PC-9 (cell line): Measurements from ENCODE around the gene KCNAB2. TPM values are rescaled to one million over a fixed set of nuclear protein-coding genes. Genes with fewer than 3 reads are reported as not detected.

ENCODE experiments used
- BruUV-seq: library from RNA; stranded (reverse); fragments of 400-500 nt; replicated peaks from 2 replicates; lab custom pipeline; 2021; lab: Mats Ljungman, UMichigan
- CTCF ChIA-PET: fragments of 300-600 bp; sonication (Branson Sonifier 250); formaldehyde crosslinking; loops from one replicate; lab custom pipeline; 2022; ENCODE audit warnings: antibody characterized with exemption; lab: Charles Lee
- POLR2A ChIA-PET: fragments of 300-600 bp; sonication (Branson Sonifier 250); formaldehyde crosslinking; loops from one replicate; lab custom pipeline; 2022; ENCODE audit warnings: antibody characterized with exemption; ENCODE audit not compliant: unreplicated experiment; lab: Charles Lee
- DNase-seq, 2 experiments: peaks; one replicate each; pipeline versions ENCODE4 v3.0.0 to v3.0.0-alpha.2; 2015 to 2022; ENCODE audit warnings: mixed read lengths in 1 of 2
- H2AFZ ChIP-seq: fragments of 200-600 bp; sonication (generic); 2 replicates; pipeline ENCODE4 v1.8.1; 2017; ENCODE audit warnings: antibody characterized with exemption
- H3F3A ChIP-seq: fragments of 200-600 bp; sonication (generic); 2 replicates; pipeline ENCODE4 v1.8.1; 2017; ENCODE audit warnings: antibody characterized with exemption, mild to moderate bottlenecking, low read depth; ENCODE audit not compliant: insufficient read depth
- H3K27ac ChIP-seq: fragments of 200-600 bp; sonication (generic); 2 replicates; pipeline ENCODE4 v1.6.1; 2016; ENCODE audit warnings: mixed run types
- H3K27me3 ChIP-seq: fragments of 200-600 bp; sonication (generic); 2 replicates; pipeline ENCODE4 v1.6.1; 2016; ENCODE audit warnings: low read depth, mixed run types; ENCODE audit not compliant: insufficient read depth
- H3K36me3 ChIP-seq: fragments of 200-600 bp; sonication (generic); 2 replicates; pipeline ENCODE4 v1.6.1; 2016; ENCODE audit warnings: low read depth, mixed run types
- H3K4me1 ChIP-seq: fragments of 200-600 bp; sonication (generic); replicated peaks from 2 replicates; pipeline ENCODE4 v1.6.1; 2016; ENCODE audit warnings: mixed run types; ENCODE audit not compliant: insufficient read depth
- H3K4me2 ChIP-seq: fragments of 200-600 bp; sonication (generic); 2 replicates; pipeline ENCODE4 v1.6.1; 2017; ENCODE audit warnings: mixed run types
- H3K4me3 ChIP-seq: fragments of 200-600 bp; sonication (generic); 2 replicates; pipeline ENCODE4 v1.6.1; 2016; ENCODE audit warnings: mixed run types
- H3K79me2 ChIP-seq: fragments of 200-600 bp; sonication (generic); 2 replicates; pipeline ENCODE4 v1.6.1; 2017; ENCODE audit warnings: low read depth, mixed run types
- H3K9me2 ChIP-seq: fragments of 200-600 bp; sonication (generic); 2 replicates; pipeline ENCODE4 v1.8.1; 2017; ENCODE audit warnings: mild to moderate bottlenecking; ENCODE audit not compliant: insufficient read depth
- H3K9me3 ChIP-seq: fragments of 200-600 bp; sonication (generic); 2 replicates; pipeline ENCODE4 v1.8.1; 2016; ENCODE audit warnings: low read depth; ENCODE audit not compliant: insufficient read depth
- H4K20me1 ChIP-seq: fragments of 200-600 bp; sonication (generic); 2 replicates; pipeline ENCODE4 v1.8.1; 2017; ENCODE audit not compliant: insufficient read depth
- CTCF ChIP-seq: fragments of 200-600 bp; sonication (generic); conservative IDR thresholded peaks from 2 replicates; pipeline ENCODE4 v1.6.1; 2017; ENCODE audit warnings: mixed run types, antibody characterized with exemption, mild to moderate bottlenecking, moderate library complexity
- EZH2 ChIP-seq: fragments of 200-600 bp; sonication (generic); IDR thresholded peaks from 2 replicates; pipeline ENCODE4 v1.8.0; 2017; ENCODE audit warnings: antibody characterized with exemption, low read depth
- intact Hi-C: fragments of 100-400 bp; cut with micrococcal nuclease; formaldehyde crosslinking; loops from one replicate; pipeline ENCODE4 v1.10.0; 2022; ENCODE audit not compliant: unreplicated experiment
- total RNA-seq: library from RNA; stranded (reverse); gene quantifications from 2 replicates; pipeline ENCODE4 v1.2.3, GENCODE V29; 2021

Gene KCNAB2
- total RNA-seq, 1 experiment from 2014 or later = 19.6 TPM

- Histone ChIP-seq H3K4me2 (no peak overlapping the region), H3K4me3 (no peak overlapping the region), H4K20me1 (no peaks in the 10 kb centered on the region), H3K27ac (no peak overlapping the region), H3K4me1 (no peaks in the 10 kb centered on the region), H3K27me3 (peaks cover 6% of the 10 kb centered on the region; the same call in 1 of the 2 replicates), H3K79me2 (no peaks in the 10 kb centered on the region), H3K9me3 (no peaks in the 10 kb centered on the region), H3K9me2 (no peaks in the 10 kb centered on the region), H3F3A (no peaks in the 10 kb centered on the region), H2AFZ (no peak overlapping the region), H3K36me3 (no peaks in the 10 kb centered on the region)
- POLR2A ChIA-PET = no interaction called here
- DNase-seq = no peak
- intact Hi-C loops = no loop called here
- CTCF ChIA-PET = no interaction called here
- BruUV-seq = no TSS peak
- TF ChIP-seq EZH2 = no peak
- no peak for TF ChIP-seq CTCF
Observed at GRCh38 chr1:6086762-6087376, 41.2 kb downstream of the KCNAB2 start.

- H3K4me1 ChIP-seq = no peaks in the 10 kb centered on the region
- BruUV-seq = no TSS peak
- ChIA-PET CTCF (no interaction called here), POLR2A (no interaction called here)
- no peak overlapping the region for H3K4me2 ChIP-seq
- TF ChIP-seq CTCF (no peak), EZH2 (no peak)
- H3K4me3 ChIP-seq = no peak overlapping the region
- no peaks in the 10 kb centered on the region for H3K79me2 ChIP-seq
- H3K36me3 ChIP-seq = no peaks in the 10 kb centered on the region
- H2AFZ ChIP-seq = no peak overlapping the region
- no peak overlapping the region for H3K27ac ChIP-seq
- no peaks in the 10 kb centered on the region for H3K9me3 ChIP-seq
- DNase-seq = no peak
- peaks cover 6% of the 10 kb centered on the region; the same call in 1 of the 2 replicates for H3K27me3 ChIP-seq
- H4K20me1 ChIP-seq = no peaks in the 10 kb centered on the region
- intact Hi-C loops = no loop called here
- H3F3A ChIP-seq = no peaks in the 10 kb centered on the region
- no peaks in the 10 kb centered on the region for H3K9me2 ChIP-seq
Observed at GRCh38 chr1:6087377-6087772, 41.7 kb downstream of the KCNAB2 start.

GRCh38 chr1:6087958-6088357, 42.3 kb downstream of the KCNAB2 start:
- Histone ChIP-seq H3K4me2 (no peak overlapping the region), H3K36me3 (no peaks in the 10 kb centered on the region), H3K9me3 (no peaks in the 10 kb centered on the region), H3K4me3 (no peak overlapping the region), H3K27ac (no peak overlapping the region), H3K79me2 (no peaks in the 10 kb centered on the region), H2AFZ (no peak overlapping the region), H3K9me2 (no peaks in the 10 kb centered on the region), H3K27me3 (peaks cover 6% of the 10 kb centered on the region; the same call in 1 of the 2 replicates), H3F3A (no peaks in the 10 kb centered on the region), H3K4me1 (no peaks in the 10 kb centered on the region), H4K20me1 (no peaks in the 10 kb centered on the region)
- intact Hi-C loops = no loop called here
- CTCF ChIA-PET = no interaction called here
- BruUV-seq = no TSS peak
- POLR2A ChIA-PET = no interaction called here
- no peak for TF ChIP-seq CTCF
- TF ChIP-seq EZH2 = no peak
- no peak for DNase-seq
